Neuronal stem cell (in vitro differentiated cells): ENCODE data around the gene FLT3LG.

Source experiments
- DNase-seq: peaks from one replicate; pipeline ENCODE4 v3.0.0-alpha.2; 2013; ENCODE audit warnings: low spot score
- H2AFZ ChIP-seq: one replicate; pipeline ENCODE4 v1.6.1; 2013; ENCODE audit warnings: mild to moderate bottlenecking, low read length, inconsistent platforms
- H2AK5ac ChIP-seq: 2 replicates; pipeline ENCODE4 v1.6.1; 2013; ENCODE audit warnings: low read depth, mild to moderate bottlenecking, inconsistent platforms, low read length, moderate library complexity, mixed read lengths
- H2BK120ac ChIP-seq: 2 replicates; pipeline ENCODE4 v1.6.1; 2013; ENCODE audit warnings: low read depth, mild to moderate bottlenecking, inconsistent platforms, low read length, moderate library complexity, mixed read lengths
- H2BK12ac ChIP-seq: one replicate; pipeline ENCODE4 v1.6.1; 2013; ENCODE audit warnings: low read length, inconsistent platforms
- H2BK15ac ChIP-seq: 2 replicates; pipeline ENCODE4 v1.6.1; 2013; ENCODE audit warnings: mild to moderate bottlenecking, low read length, inconsistent platforms, mixed read lengths
- H2BK5ac ChIP-seq: one replicate; pipeline ENCODE4 v1.6.1; 2013; ENCODE audit warnings: inconsistent platforms, mild to moderate bottlenecking, low read length, moderate library complexity
- H3K14ac ChIP-seq: one replicate; pipeline ENCODE4 v1.6.1; 2013; ENCODE audit warnings: low read length, inconsistent platforms
- H3K18ac ChIP-seq: 2 replicates; pipeline ENCODE4 v1.6.1; 2013; ENCODE audit warnings: low read length, inconsistent platforms
- H3K23ac ChIP-seq: 2 replicates; pipeline ENCODE4 v1.6.1; 2013; ENCODE audit warnings: low read depth, mild to moderate bottlenecking, mixed read lengths, low read length, inconsistent platforms; ENCODE audit not compliant: poor library complexity
- H3K27ac ChIP-seq: replicated peaks from 3 replicates; pipeline ENCODE4 v1.5.1; 2013; ENCODE audit warnings: low read length, inconsistent platforms
- H3K27me3 ChIP-seq, 3 experiments: 2 replicates each; pipeline ENCODE4 v1.6.1; 2013; ENCODE audit warnings: low read length in 3 of 3, mild to moderate bottlenecking in 2 of 3, inconsistent platforms in 1 of 3, low read depth in 1 of 3, mixed read lengths in 1 of 3, moderate library complexity in 1 of 3; ENCODE audit not compliant: control insufficient read depth in 3 of 3, insufficient read depth in 3 of 3
- H3K36me3 ChIP-seq, 2 donors: replicated peaks in 1 of 2; 2 replicates each; pipeline ENCODE4 v1.6.1; 2013; ENCODE audit warnings: low read length in 2 of 2; ENCODE audit not compliant: control insufficient read depth in 2 of 2, insufficient read depth in 2 of 2
- H3K4ac ChIP-seq: 2 replicates; pipeline ENCODE4 v1.6.1; 2013; ENCODE audit warnings: inconsistent platforms, mild to moderate bottlenecking, low read length, moderate library complexity
- H3K4me1 ChIP-seq, 2 donors: 1 replicate in 1 of 2; 2 replicates in 1 of 2; pipeline ENCODE4 v1.6.1; 2013; ENCODE audit warnings: low read length in 2 of 2, low read depth in 1 of 2; ENCODE audit not compliant: control insufficient read depth in 2 of 2, insufficient read depth in 1 of 2
- H3K4me2 ChIP-seq: one replicate; pipeline ENCODE4 v1.6.1; 2013; ENCODE audit warnings: mild to moderate bottlenecking, low read length, inconsistent platforms; ENCODE audit not compliant: insufficient read depth, poor library complexity, severe bottlenecking
- H3K4me3 ChIP-seq, 2 donors: 2 replicates each; pipeline ENCODE4 v1.5.1; 2013; ENCODE audit warnings: low read length in 2 of 2, mild to moderate bottlenecking in 2 of 2, inconsistent platforms in 1 of 2, moderate library complexity in 1 of 2
- H3K79me1 ChIP-seq: one replicate; pipeline ENCODE4 v1.6.1; 2013; ENCODE audit warnings: low read depth, mild to moderate bottlenecking, inconsistent platforms, low read length, moderate library complexity
- H3K9ac ChIP-seq: one replicate; pipeline ENCODE4 v1.6.1; 2013; ENCODE audit warnings: mild to moderate bottlenecking, low read depth, low read length, inconsistent platforms; ENCODE audit not compliant: poor library complexity
- H3K9me3 ChIP-seq, 2 donors: replicated peaks in 1 of 2; 2 replicates each; pipeline versions ENCODE3 to v1.6.1; 2013; ENCODE audit warnings: low read length in 2 of 2, mild to moderate bottlenecking in 2 of 2, inconsistent platforms in 1 of 2, low read depth in 1 of 2, mixed read lengths in 1 of 2, moderate library complexity in 1 of 2; ENCODE audit not compliant: control insufficient read depth in 2 of 2, insufficient read depth in 1 of 2
- H4K8ac ChIP-seq: one replicate; pipeline ENCODE4 v1.6.1; 2013; ENCODE audit warnings: low read depth, mild to moderate bottlenecking, inconsistent platforms, low read length, moderate library complexity
- H4K91ac ChIP-seq: one replicate; pipeline ENCODE4 v1.6.1; 2013; ENCODE audit warnings: low read length, low read depth, mild to moderate bottlenecking, inconsistent platforms; ENCODE audit not compliant: poor library complexity
- WGBS, 2 donors: extraction: QIAGEN DNeasy Blood & Tissue Kit; methylation state at CpG; one replicate each; pipeline ENCODE4 v1.1.7; 2013; ENCODE audit warnings: missing lambda C conversion rate in 2 of 2, mixed read lengths in 1 of 2; ENCODE audit not compliant: insufficient read length in 2 of 2, insufficient replicate concordance in 1 of 2; ENCODE audit errors: extremely low coverage in 2 of 2; 5-methylcytosine and 5-hydroxymethylcytosine counted together

The FLT3LG gene

GRCh38 chr19:49492573-49493405 lies 18.8 kb downstream of the FLT3LG start:
- no peak overlapping the region for H3K18ac ChIP-seq
- peaks cover 8 to 14% of the 10 kb centered on the region in 2 donors for H3K4me1 ChIP-seq
- no peak overlapping the region for H2AFZ ChIP-seq
- H3K36me3 ChIP-seq, result peaks cover 47 to 64% of the 10 kb centered on the region in 2 donors
- H3K9me3 ChIP-seq, result no peaks in the 10 kb centered on the region
- peaks cover 12% of the 10 kb centered on the region for H3K79me1 ChIP-seq
- H2BK15ac ChIP-seq, result no peak overlapping the region
- H2BK12ac ChIP-seq, result no peak overlapping the region
- H3K23ac ChIP-seq, result no peak overlapping the region
- H3K4me2 ChIP-seq, result no peak overlapping the region
- H3K4ac ChIP-seq, result no peak overlapping the region
- H2AK5ac ChIP-seq, result no peak overlapping the region
- no peak for DNase-seq
- no peak overlapping the region for H3K9ac ChIP-seq
- no peaks in the 10 kb centered on the region for H3K27me3 ChIP-seq
- no peak overlapping the region for H4K8ac ChIP-seq
- H3K27ac ChIP-seq, result peak overlapping the region; percentile 8
- H3K4me3 ChIP-seq, result no peak overlapping the region
- H3K14ac ChIP-seq, result no peak overlapping the region
- no peak overlapping the region for H2BK5ac ChIP-seq
- no peak overlapping the region for H4K91ac ChIP-seq
- WGBS, 2 donors, result no CpG with 5 or more reads among the region's 12 CpGs
- H2BK120ac ChIP-seq, result no peak overlapping the region

GRCh38 chr19:49496574-49497008 lies 22.6 kb downstream of the FLT3LG start:
- Histone ChIP-seq H3K4me1 (peaks cover 2 to 17% of the 10 kb centered on the region in 2 donors), H3K4ac (peak overlapping the region; percentile 85), H3K27me3 (no peaks in the 10 kb centered on the region), H2AFZ (no peak overlapping the region), H3K27ac (peak overlapping the region; percentile 95), H3K4me2 (peak overlapping the region; percentile 81), H3K9me3 (peaks cover 0 to 2% of the 10 kb centered on the region in 2 donors), H4K91ac (no peak overlapping the region), H2AK5ac (no peak overlapping the region), H3K14ac (no peak overlapping the region), H3K79me1 (peaks cover 7% of the 10 kb centered on the region), H3K23ac (no peak overlapping the region), H2BK5ac (no peak overlapping the region), H4K8ac (no peak overlapping the region), H3K18ac (peak overlapping the region; percentile 91), H3K36me3 (peaks cover 45 to 53% of the 10 kb centered on the region in 2 donors), H2BK15ac (no peak overlapping the region), H3K4me3 (peak overlapping the region; percentile 91 to 93), H3K9ac (no peak overlapping the region), H2BK120ac (no peak overlapping the region), H2BK12ac (no peak overlapping the region)
- DNase-seq, result no peak
- no CpG with 5 or more reads among the region's 11 CpGs for WGBS, 2 donors

- Histone ChIP-seq H2AK5ac (no peak overlapping the region), H2BK15ac (no peak overlapping the region), H4K91ac (no peak overlapping the region), H3K23ac (no peak overlapping the region), H3K9ac (no peak overlapping the region), H3K4me2 (peak overlapping the region; percentile 81), H3K4me3 (peak overlapping the region; percentile 91 to 93), H3K18ac (no peak overlapping the region), H2BK12ac (no peak overlapping the region), H3K79me1 (peaks cover 7% of the 10 kb centered on the region), H3K14ac (no peak overlapping the region), H2AFZ (no peak overlapping the region), H3K27ac (no peak overlapping the region), H3K4ac (no peak overlapping the region), H3K36me3 (peaks cover 39 to 47% of the 10 kb centered on the region in 2 donors), H3K4me1 (peaks cover 2 to 17% of the 10 kb centered on the region in 2 donors), H3K27me3 (no peaks in the 10 kb centered on the region), H4K8ac (no peak overlapping the region), H2BK5ac (no peak overlapping the region), H3K9me3 (peaks cover 0 to 2% of the 10 kb centered on the region in 2 donors), H2BK120ac (no peak overlapping the region)
- DNase-seq, result no peak
- WGBS, 2 donors, result no CpG with 5 or more reads among the region's 22 CpGs
Observed at GRCh38 chr19:49497047-49497788, 23.2 kb downstream of the FLT3LG start.

- Histone ChIP-seq H4K91ac (no peak overlapping the region), H2BK12ac (no peak overlapping the region), H3K18ac (no peak overlapping the region), H3K4me2 (no peak overlapping the region), H2BK15ac (no peak overlapping the region), H3K4ac (no peak overlapping the region), H3K27ac (no peak overlapping the region), H3K27me3 (no peaks in the 10 kb centered on the region), H3K4me3 (peak overlapping the region in 1 of 2 donors; percentile 93), H2BK120ac (no peak overlapping the region), H2BK5ac (no peak overlapping the region), H3K4me1 (peaks cover 2 to 17% of the 10 kb centered on the region in 2 donors), H3K9me3 (peaks cover 0 to 2% of the 10 kb centered on the region in 2 donors), H4K8ac (no peak overlapping the region), H2AFZ (no peak overlapping the region), H3K9ac (no peak overlapping the region), H3K79me1 (peaks cover 7% of the 10 kb centered on the region), H3K23ac (no peak overlapping the region), H3K36me3 (peaks cover 33 to 42% of the 10 kb centered on the region in 2 donors), H2AK5ac (no peak overlapping the region), H3K14ac (no peak overlapping the region)
- DNase-seq, result no peak
- WGBS, 2 donors, result no CpG with 5 or more reads among the region's 12 CpGs
Observed at GRCh38 chr19:49497789-49498103, 23.7 kb downstream of the FLT3LG start.
